Upper lobe of left lung (tissue), 6 donors: ENCODE measurements around the gene SLC2A14. TPM values are rescaled to one million over a fixed set of nuclear protein-coding genes. Genes with fewer than 3 reads are reported as not detected.
"Not testable (repeated sequence)": the region's sequence is repeated elsewhere in the genome, so short reads cannot be mapped to it uniquely, and the experiment has no call there.

Experiments used
- ATAC-seq, 2 donors: fragments of 200-7000 bp; cut with Tn5 transposase; one replicate each; pipeline ENCODE4 v1.9.1; 2022; ENCODE audit warnings: mild to moderate bottlenecking in 2 of 2, moderate library complexity in 2 of 2; ENCODE audit not compliant: low FRiP score in 2 of 2
- DNase-seq, 2 donors: peaks; one replicate each; pipeline ENCODE4 v3.0.0-alpha.2; 2019 to 2020
- H3K27ac ChIP-seq, 4 donors: fragments of 200-600 bp; sonication (generic); one replicate each; pipeline ENCODE4 v1.5.1; 2016 to 2019
- H3K27me3 ChIP-seq, 4 donors: fragments of 200-600 bp; sonication (generic); one replicate each; pipeline ENCODE4 v1.5.1; 2017 to 2019
- H3K36me3 ChIP-seq, 4 donors: fragments of 200-600 bp; sonication (generic); one replicate each; pipeline ENCODE4 v1.5.1; 2016 to 2019
- H3K4me1 ChIP-seq, 4 donors: fragments of 200-600 bp; sonication (generic); one replicate each; pipeline ENCODE4 v1.5.1; 2018 to 2019
- H3K4me3 ChIP-seq, 4 donors: fragments of 200-600 bp; sonication (generic); one replicate each; pipeline ENCODE4 v1.5.1; 2017 to 2019; ENCODE audit warnings: mild to moderate bottlenecking in 2 of 4, moderate library complexity in 1 of 4
- H3K9me3 ChIP-seq, 4 donors: fragments of 200-600 bp; sonication (generic); one replicate each; pipeline ENCODE4 v1.5.1; 2018 to 2019
- EP300 ChIP-seq, 4 donors: sonication (generic); formaldehyde crosslinking; IDR thresholded peaks; one replicate each; pipeline ENCODE4 v1.5.1; 2017; ENCODE audit warnings: antibody characterized with exemption in 4 of 4, control low read depth in 2 of 4
- POLR2A ChIP-seq, 4 donors: fragments of 450-650 bp; IDR thresholded peaks; one replicate each; pipeline ENCODE4 v1.5.1; 2016 to 2017; ENCODE audit warnings: antibody characterized with exemption in 4 of 4, mild to moderate bottlenecking in 2 of 4
- POLR2AphosphoS5 ChIP-seq, 2 donors: sonication (generic); formaldehyde crosslinking; IDR thresholded peaks; one replicate each; pipeline ENCODE4 v1.5.1; 2017; ENCODE audit warnings: antibody characterized with exemption in 2 of 2
- WGBS, 2 donors: methylation state at CpG; one replicate each; pipeline ENCODE4 v1.1.5; 2017 to 2018; 5-methylcytosine and 5-hydroxymethylcytosine counted together
- total RNA-seq, 6 donors: library from RNA; depleted of rRNA in 4 of 6; stranded (reverse); fragments of >200 nt in 4 of 6; gene quantifications; one replicate each; pipeline versions ENCODE4 v1.1.0 to v1.2.1, GENCODE V29; 2016 to 2021
- TF ChIP-seq, protein P1 (sequence below), 6 experiments: fragments of 450-650 bp in 4 of 6; fragments of 200-600 bp in 2 of 6; sonication (generic) in 2 of 6; IDR thresholded peaks; one replicate each; pipeline ENCODE4 v1.5.1; 2016 to 2019; ENCODE audit warnings: antibody characterized with exemption in 6 of 6
- donor health status: DM: no; HTN: no; CAD: no; lungs with moderate emphysema.
- donor health status: DM: no; HTN: yes; CAD: no; lungs with severe emphysema.

The SLC2A14 gene
- total RNA-seq, 6 donors from 2014 or later, result 0.17 to 3.2 TPM; not detected in 4

DNA sequence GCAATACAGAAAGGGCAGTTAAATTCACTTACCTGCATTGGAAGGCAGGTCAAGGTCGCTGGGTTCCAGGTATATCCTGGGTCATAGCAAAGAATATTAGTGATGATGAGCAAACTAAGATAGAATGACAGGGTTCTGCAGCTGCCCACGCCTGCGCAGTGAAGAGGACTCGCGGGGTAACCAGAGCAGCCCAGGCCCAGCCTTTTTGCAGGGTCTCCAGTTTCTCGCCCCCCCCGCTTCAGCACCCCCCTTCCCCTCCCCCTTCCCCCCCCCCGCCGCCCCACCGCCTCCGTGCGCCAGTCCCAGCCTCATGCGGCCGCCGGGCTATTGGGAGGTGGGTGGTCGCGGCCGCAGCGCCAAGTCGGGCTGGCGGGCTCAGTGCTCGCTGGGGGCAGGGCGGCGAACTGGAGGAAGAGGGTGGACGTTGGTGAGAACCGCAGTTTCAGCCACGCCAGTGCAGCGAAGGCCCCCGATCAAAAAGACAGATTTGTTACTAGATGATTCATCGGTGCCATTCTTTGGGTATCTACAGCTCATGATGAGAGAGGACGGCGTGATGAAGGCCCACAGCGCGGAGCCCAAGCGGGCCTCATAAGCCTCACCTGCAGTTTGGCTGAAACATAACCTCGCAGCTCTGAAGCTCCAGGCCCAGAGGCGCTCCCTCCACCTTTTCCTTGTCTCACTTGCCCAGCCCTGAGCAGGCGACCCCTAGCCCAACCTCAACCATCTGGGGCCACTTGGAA, 43.1 kb upstream of the SLC2A14 start:
- no peak for TF ChIP-seq POLR2A (IDR thresholded peaks at IDR 0.05)
- no peak for TF ChIP-seq POLR2AphosphoS5 (IDR thresholded peaks at IDR 0.05)
- no peak for TF ChIP-seq EP300 (IDR thresholded peaks at IDR 0.05)
- no peaks in the 10 kb centered on the region for H3K27me3 ChIP-seq
- peaks cover 7 to 30% (median 24%) of the 10 kb centered on the region in 4 donors for H3K36me3 ChIP-seq
- no peaks in the 10 kb centered on the region for H3K4me1 ChIP-seq
- 42 to 48% methylated on average over 20 to 25 of the region's 38 CpGs for WGBS, 2 donors
- no peaks in the 10 kb centered on the region for H3K9me3 ChIP-seq
- peak; percentile 21 to 42 for ATAC-seq
- H3K4me3 ChIP-seq, result no peak overlapping the region
- H3K27ac ChIP-seq, result no peak overlapping the region
- DNase-seq, result peak in 1 of 2 donors; percentile 81

DNA sequence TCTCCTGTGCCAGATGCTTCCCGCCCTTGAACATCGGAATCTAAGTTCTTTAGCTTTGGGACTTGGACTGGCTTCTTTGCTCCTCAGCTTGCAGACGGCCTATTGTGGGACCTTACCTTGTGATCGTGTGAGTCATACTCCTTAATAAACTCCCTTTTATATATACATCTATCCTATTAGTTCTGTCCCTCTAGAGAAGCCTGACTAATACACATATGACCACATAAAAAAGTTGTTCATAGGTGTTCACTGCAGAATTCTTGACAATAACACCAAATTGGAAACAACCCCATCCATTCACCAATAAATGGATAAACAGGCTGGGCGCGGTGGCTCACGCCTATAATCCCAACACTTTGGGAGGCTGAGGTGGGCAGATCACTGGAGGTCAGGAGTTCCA, 37.4 kb upstream of the SLC2A14 start:
- ATAC-seq, H3K27ac ChIP-seq, DNase-seq, H3K9me3 ChIP-seq, H3K36me3 ChIP-seq, H3K4me1 ChIP-seq, H3K4me3 ChIP-seq, H3K27me3 ChIP-seq: not testable (repeated sequence)
- WGBS, 2 donors, result 80 to 95% methylated on average over 7 of the region's 7 CpGs

DNA sequence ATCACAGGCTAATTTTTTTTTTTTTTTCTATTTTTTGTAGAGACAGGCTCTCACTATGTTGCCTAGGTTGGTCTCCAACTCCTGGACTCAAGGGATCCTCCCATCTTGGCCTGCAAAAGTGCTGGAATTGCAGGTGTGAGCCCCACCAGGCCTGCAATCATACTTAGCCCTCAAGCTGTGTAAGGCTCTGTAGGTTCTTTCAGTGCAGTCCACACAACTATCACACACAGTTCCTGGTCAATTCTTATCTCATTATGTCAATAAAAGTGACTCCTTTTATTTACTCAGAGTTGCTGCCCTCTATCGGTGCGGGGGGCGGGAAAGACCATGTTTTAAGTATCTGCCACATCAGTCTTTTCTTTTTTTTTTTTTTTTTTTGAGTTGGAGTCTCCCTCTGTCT, 34.3 kb upstream of the SLC2A14 start:
- ATAC-seq, result peak in 1 of 2 donors; percentile 45
- H3K9me3 ChIP-seq, result no peaks in the 10 kb centered on the region
- 12 to 29% methylated on average over 3 of the region's 3 CpGs for WGBS, 2 donors
- TF ChIP-seq POLR2AphosphoS5 (IDR thresholded peaks at IDR 0.05) (no peak), POLR2A (IDR thresholded peaks at IDR 0.05) (no peak), EP300 (IDR thresholded peaks at IDR 0.05) (no peak)
- TF ChIP-seq, protein P1, sequence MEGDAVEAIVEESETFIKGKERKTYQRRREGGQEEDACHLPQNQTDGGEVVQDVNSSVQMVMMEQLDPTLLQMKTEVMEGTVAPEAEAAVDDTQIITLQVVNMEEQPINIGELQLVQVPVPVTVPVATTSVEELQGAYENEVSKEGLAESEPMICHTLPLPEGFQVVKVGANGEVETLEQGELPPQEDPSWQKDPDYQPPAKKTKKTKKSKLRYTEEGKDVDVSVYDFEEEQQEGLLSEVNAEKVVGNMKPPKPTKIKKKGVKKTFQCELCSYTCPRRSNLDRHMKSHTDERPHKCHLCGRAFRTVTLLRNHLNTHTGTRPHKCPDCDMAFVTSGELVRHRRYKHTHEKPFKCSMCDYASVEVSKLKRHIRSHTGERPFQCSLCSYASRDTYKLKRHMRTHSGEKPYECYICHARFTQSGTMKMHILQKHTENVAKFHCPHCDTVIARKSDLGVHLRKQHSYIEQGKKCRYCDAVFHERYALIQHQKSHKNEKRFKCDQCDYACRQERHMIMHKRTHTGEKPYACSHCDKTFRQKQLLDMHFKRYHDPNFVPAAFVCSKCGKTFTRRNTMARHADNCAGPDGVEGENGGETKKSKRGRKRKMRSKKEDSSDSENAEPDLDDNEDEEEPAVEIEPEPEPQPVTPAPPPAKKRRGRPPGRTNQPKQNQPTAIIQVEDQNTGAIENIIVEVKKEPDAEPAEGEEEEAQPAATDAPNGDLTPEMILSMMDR (IDR thresholded peaks at IDR 0.05), result peak in 1 of 6 experiments; percentile 17
- H3K36me3 ChIP-seq, result no peaks in the 10 kb centered on the region
- no peak for DNase-seq
- peaks cover 0 to 3% (median 0%) of the 10 kb centered on the region in 4 donors for H3K4me1 ChIP-seq
- no peak overlapping the region for H3K27ac ChIP-seq
- H3K27me3 ChIP-seq, result no peaks in the 10 kb centered on the region
- no peak overlapping the region for H3K4me3 ChIP-seq

DNA sequence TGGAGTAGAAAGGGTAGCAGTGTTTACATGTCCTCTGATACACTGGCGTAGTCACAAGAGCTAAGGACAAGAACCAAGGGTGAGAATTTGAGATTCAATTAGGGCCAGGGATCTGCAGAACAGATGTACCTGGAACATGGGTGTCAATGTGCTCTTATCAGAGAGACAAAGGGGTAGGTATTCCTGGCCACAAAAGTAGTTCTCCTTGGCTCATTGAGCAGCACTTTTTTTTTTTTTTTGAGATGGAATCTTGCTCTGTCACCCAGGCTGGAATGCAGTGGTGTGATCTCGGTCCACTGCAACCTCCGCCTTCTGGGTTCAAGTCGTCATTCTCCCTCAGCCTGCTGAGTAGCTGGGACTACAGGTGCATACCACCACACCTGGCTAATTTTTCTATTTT, 33.6 kb upstream of the SLC2A14 start:
- H3K36me3 ChIP-seq, ATAC-seq, H3K27ac ChIP-seq, H3K27me3 ChIP-seq, H3K4me3 ChIP-seq, H3K4me1 ChIP-seq, H3K9me3 ChIP-seq, DNase-seq: not testable (repeated sequence)
- 82 to 90% methylated on average over 4 of the region's 4 CpGs for WGBS, 2 donors

DNA sequence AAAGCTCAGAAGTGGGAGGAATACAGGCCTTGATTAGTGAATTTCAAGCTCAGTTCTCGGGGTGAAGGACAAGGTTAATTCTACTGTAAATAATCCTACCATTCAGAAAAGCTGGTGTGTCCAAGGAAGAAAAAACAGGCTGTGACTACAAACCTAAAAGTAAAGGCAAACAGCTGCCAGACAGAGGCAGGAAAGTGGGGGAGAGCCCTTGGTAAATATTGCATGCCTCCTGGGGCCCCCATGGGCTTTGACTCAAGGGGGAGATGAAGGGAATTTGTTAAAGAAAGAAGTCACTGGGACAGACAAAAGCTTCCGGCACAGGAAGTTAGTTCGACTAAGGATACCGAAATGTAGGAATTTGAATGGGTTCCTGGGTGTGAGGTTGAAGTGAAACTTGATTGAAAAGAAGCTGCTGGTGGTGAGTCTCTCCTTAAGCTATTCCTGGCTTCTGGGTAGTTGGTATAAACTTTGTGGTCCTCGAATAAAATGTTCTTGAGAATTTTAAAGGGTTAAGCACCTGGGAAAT, 32.9 kb upstream of the SLC2A14 start:
- not testable (repeated sequence) for H3K4me1 ChIP-seq, DNase-seq, H3K36me3 ChIP-seq, H3K27ac ChIP-seq, H3K4me3 ChIP-seq, ATAC-seq, H3K9me3 ChIP-seq, H3K27me3 ChIP-seq
- 18 to 37% methylated on average over 3 to 4 of the region's 5 CpGs for WGBS, 2 donors

DNA sequence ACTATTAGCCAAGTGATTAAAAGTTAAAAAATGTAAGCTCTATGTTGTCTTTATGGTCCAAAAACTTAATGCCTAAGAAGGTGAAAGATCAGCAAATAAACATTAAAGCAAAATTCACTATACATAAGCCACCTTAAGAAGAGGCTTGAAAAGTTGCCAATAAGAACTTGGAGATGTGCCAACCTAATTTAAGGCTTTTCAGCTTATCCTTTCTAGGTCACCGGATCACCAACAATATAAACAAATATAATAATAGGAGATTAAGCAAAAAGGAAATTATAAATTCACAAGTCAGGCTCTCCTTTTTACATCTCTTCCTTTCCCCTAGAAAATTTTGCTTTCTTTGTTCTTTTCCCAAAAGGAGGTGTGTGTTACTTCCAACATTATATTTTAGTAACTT, 32.4 kb upstream of the SLC2A14 start:
- Histone ChIP-seq H3K27me3 (no peaks in the 10 kb centered on the region), H3K9me3 (no peaks in the 10 kb centered on the region), H3K36me3 (no peaks in the 10 kb centered on the region), H3K4me1 (peaks cover 0 to 3% (median 0%) of the 10 kb centered on the region in 4 donors), H3K27ac (no peak overlapping the region), H3K4me3 (no peak overlapping the region)
- TF ChIP-seq POLR2A (IDR thresholded peaks at IDR 0.05) (no peak), EP300 (IDR thresholded peaks at IDR 0.05) (no peak), POLR2AphosphoS5 (IDR thresholded peaks at IDR 0.05) (no peak)
- TF ChIP-seq, protein P1 (IDR thresholded peaks at IDR 0.05), result no peak
- ATAC-seq (no peak), DNase-seq (no peak)
- 4 to 16% methylated on average over 1 of the region's 1 CpG for WGBS, 2 donors

DNA sequence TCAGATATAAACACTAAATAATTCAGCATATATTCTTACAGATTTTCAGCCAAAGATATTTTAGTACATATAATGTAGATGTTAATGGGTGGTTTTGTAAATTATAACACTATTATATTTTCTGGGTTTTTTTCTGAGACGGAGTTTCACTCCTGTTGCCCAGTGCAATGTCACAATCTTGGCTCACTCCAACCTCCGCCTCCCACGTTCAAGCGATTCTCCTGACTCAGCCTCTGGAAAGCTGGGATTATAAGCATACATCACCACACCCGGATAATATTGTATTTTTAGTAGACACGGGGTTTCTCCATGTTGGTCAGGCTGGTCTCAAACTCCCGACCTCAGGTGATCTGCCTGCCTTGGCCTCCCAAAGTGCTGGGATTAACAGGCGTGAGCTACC, 29.7 kb upstream of the SLC2A14 start:
- not testable (repeated sequence) for H3K4me1 ChIP-seq, H3K4me3 ChIP-seq, H3K27me3 ChIP-seq, H3K27ac ChIP-seq, H3K36me3 ChIP-seq, DNase-seq, ATAC-seq, H3K9me3 ChIP-seq
- 91 to 95% methylated on average over 8 of the region's 8 CpGs for WGBS, 2 donors
